K562 (cell line): ENCODE results near the gene ABHD17C. TPM values are rescaled to one million over a fixed set of nuclear protein-coding genes. Genes with fewer than 3 reads are reported as not detected.

ENCODE experiments used
- ATAC-seq: fragments of 200-7000 bp; cut with Tn5 transposase; 3 replicates; pipeline ENCODE4 v1.9.1; 2020; ENCODE audit warnings: moderate library complexity
- BruUV-seq: library from RNA; stranded (reverse); fragments of 400-500 nt; replicated peaks from 2 replicates; lab custom pipeline; 2021; lab: Mats Ljungman, UMichigan
- CTCF ChIA-PET: fragments of 300-600 bp; formaldehyde crosslinking; extraction: SDS; loops from one replicate; lab custom pipeline; 2021; ENCODE audit warnings: low intra/inter-chr PET ratio; lab: Yijun Ruan, JAX
- POLR2A ChIA-PET: fragments of 300-600, 350-650 bp; sonication (Branson Sonifier 250); formaldehyde crosslinking; extraction: SDS; loops from one replicate; lab custom pipeline; 2021; ENCODE audit warnings: antibody characterized with exemption, inconsistent platforms; lab: Yijun Ruan, JAX
- DNase-seq, 4 experiments: peaks; one replicate each; pipeline versions ENCODE4 v3.0.0 to v3.0.0-alpha.2; 2011 to 2018; ENCODE audit warnings: low spot score in 3 of 4, mixed read lengths in 3 of 4; ENCODE audit errors: extremely low read depth in 1 of 4
- FAIRE-seq: peaks from 2 replicates; lab custom pipeline; 2011; peaks lifted over from hg19 to GRCh38; lab: Jason Lieb, UNC
- H2AFZ ChIP-seq: 2 replicates; pipeline ENCODE4 v1.6.0; 2011; ENCODE audit warnings: low read depth, low read length, control low read depth, inconsistent platforms
- H3K27ac ChIP-seq: fragments of 200-600 bp; 3 replicates; pipeline ENCODE4 v1.8.0; 2011; ENCODE audit warnings: low read depth, mild to moderate bottlenecking, control low read depth, inconsistent platforms, low read length, moderate library complexity, mixed read lengths; ENCODE audit errors: extremely low read depth
- H3K27me3 ChIP-seq, 2 experiments: fragments of 300-600 bp in 1 of 2; 2 replicates in 1 of 2; 3 replicates in 1 of 2; pipeline versions ENCODE4 v1.6.0 to v1.8.0; 2011; ENCODE audit warnings: inconsistent platforms in 2 of 2, low read length in 2 of 2, mild to moderate bottlenecking in 1 of 2, mixed read lengths in 1 of 2, moderate library complexity in 1 of 2; ENCODE audit not compliant: control insufficient read depth in 2 of 2, insufficient read depth in 2 of 2
- H3K36me3 ChIP-seq: fragments of 300-600 bp; 3 replicates; pipeline ENCODE4 v1.8.0; 2011; ENCODE audit warnings: mild to moderate bottlenecking, low read length, inconsistent platforms; ENCODE audit not compliant: control insufficient read depth, insufficient read depth
- H3K4me1 ChIP-seq, 2 experiments: fragments of 200-600 bp in 1 of 2; replicated peaks in 1 of 2; 2 replicates in 1 of 2; 3 replicates in 1 of 2; pipeline versions ENCODE4 v1.5.1 to v1.8.0; 2011; ENCODE audit warnings: inconsistent platforms in 2 of 2, low read length in 2 of 2, mild to moderate bottlenecking in 1 of 2, mixed read lengths in 1 of 2, moderate library complexity in 1 of 2; ENCODE audit not compliant: control insufficient read depth in 2 of 2, insufficient read depth in 2 of 2
- H3K4me2 ChIP-seq: 2 replicates; pipeline ENCODE4 v1.6.1; 2011; ENCODE audit warnings: low read length, control low read depth, inconsistent platforms, mixed read lengths; ENCODE audit not compliant: insufficient read depth
- H3K4me3 ChIP-seq: fragments of 200-600 bp; sonication (generic), shearing (Covaris generic); 2 replicates; pipeline ENCODE4 v1.5.1; 2016; ENCODE audit warnings: control low read depth, inconsistent platforms
- H3K79me2 ChIP-seq: fragments of 200-600 bp; 3 replicates; pipeline ENCODE4 v1.8.0; 2011; ENCODE audit warnings: low read length, inconsistent platforms; ENCODE audit not compliant: control insufficient read depth, insufficient read depth
- H3K9ac ChIP-seq, 2 experiments: 2 replicates each; pipeline versions ENCODE4 v1.6.0 to v1.6.1; 2011; ENCODE audit warnings: low read depth in 2 of 2, low read length in 2 of 2, control low read depth in 1 of 2, inconsistent platforms in 1 of 2, mild to moderate bottlenecking in 1 of 2, mixed read lengths in 1 of 2; ENCODE audit not compliant: insufficient read depth in 1 of 2
- H3K9me1 ChIP-seq: one replicate; pipeline ENCODE4 v1.6.0; 2011; ENCODE audit warnings: inconsistent platforms, mild to moderate bottlenecking, low read length, moderate library complexity; ENCODE audit not compliant: control insufficient read depth, insufficient read depth
- H3K9me3 ChIP-seq: replicated peaks from 2 replicates; pipeline ENCODE4 v1.5.1; 2011; ENCODE audit warnings: low read depth, low read length, inconsistent platforms; ENCODE audit not compliant: control insufficient read depth, insufficient read depth
- H4K20me1 ChIP-seq: replicated peaks from 2 replicates; pipeline ENCODE4 v1.6.1; 2011; ENCODE audit warnings: low read length, inconsistent platforms, mixed read lengths; ENCODE audit not compliant: control insufficient read depth, insufficient read depth
- CCNT2 ChIP-seq: IDR thresholded peaks from 2 replicates; pipeline ENCODE4 v1.6.1; 2011; ENCODE audit warnings: borderline replicate concordance, low read depth, mild to moderate bottlenecking, moderate library complexity, mixed read lengths, low read length; ENCODE audit not compliant: insufficient read length; ENCODE audit errors: extremely low read depth
- E2F5 ChIP-seq: sonication (generic); formaldehyde crosslinking; IDR thresholded peaks from 2 replicates; pipeline ENCODE4 v1.8.0; 2022; ENCODE audit warnings: mild to moderate bottlenecking, missing genetic modification reagents
- ETS2 ChIP-seq: IDR thresholded peaks from 2 replicates; pipeline ENCODE4 v1.6.1; 2016; ENCODE audit warnings: borderline replicate concordance, missing genetic modification characterization, mild to moderate bottlenecking, moderate library complexity, missing compliant biosample characterization; ENCODE audit not compliant: poor library complexity, severe bottlenecking
- GTF2B ChIP-seq: IDR thresholded peaks from 2 replicates; pipeline ENCODE4 v1.6.1; 2011; ENCODE audit not compliant: insufficient read length; ENCODE audit errors: extremely low read depth
- MEF2A ChIP-seq: IDR thresholded peaks from 2 replicates; pipeline ENCODE4 v1.6.1; 2011; ENCODE audit warnings: low read depth, mild to moderate bottlenecking, low read length, moderate library complexity; ENCODE audit not compliant: control insufficient read depth
- PHB2 ChIP-seq: fragments of 450-650 bp; IDR thresholded peaks from 2 replicates; pipeline ENCODE4 v1.6.1; 2017; ENCODE audit warnings: low read depth
- RNF219 ChIP-seq: fragments of 250-450 bp; sonication (Bioruptor Pico); IDR thresholded peaks from 2 replicates; pipeline ENCODE4 v1.5.0; 2022; ENCODE audit warnings: mild to moderate bottlenecking
- USF2 ChIP-seq: sonication (generic); formaldehyde crosslinking; IDR thresholded peaks from 2 replicates; pipeline ENCODE4 v1.5.0; 2020; ENCODE audit warnings: missing genetic modification reagents
- ZC3H4 ChIP-seq: sonication (generic); formaldehyde crosslinking; IDR thresholded peaks from 2 replicates; pipeline ENCODE4 v1.9.0; 2021; ENCODE audit warnings: missing genetic modification reagents, borderline replicate concordance
- ZNF586 ChIP-seq: fragments of 450-650 bp; formaldehyde crosslinking; conservative IDR thresholded peaks from 2 replicates; pipeline ENCODE4 v1.4.0; 2020; ENCODE audit warnings: mild to moderate bottlenecking, moderate library complexity
- WGBS: fragments of 100-300 bp; shearing (Covaris generic); methylation state at CpG from one replicate; pipeline ENCODE4 v1.1.6; 2016; ENCODE audit warnings: low coverage, mixed read lengths; ENCODE audit not compliant: insufficient coverage; ENCODE audit errors: missing lambda C conversion rate; 5-methylcytosine and 5-hydroxymethylcytosine counted together
- in situ Hi-C: fragments of 300-500 bp; cut with MboI; formaldehyde crosslinking; loops from 4 replicates; pipeline ENCODE4 v1.15.0; 2018; ENCODE audit warnings: inconsistent platforms, mixed read lengths
- intact Hi-C: fragments of 100-400 bp; cut with micrococcal nuclease; formaldehyde crosslinking; loops from 2 replicates; pipeline ENCODE4 v1.14.2; 2022
- polyA plus RNA-seq, 8 experiments: library from polyadenylated mRNA; depleted of rRNA in 4 of 8; stranded (reverse) in 5 of 8; unstranded in 3 of 8; fragments of >200 nt; fragmentation: Nextera tagmentation in 2 of 8; fragmentation: Illumina TruSeq in 1 of 8; extraction: Ambion mirVana in 2 of 8; extraction: Trizol in 1 of 8; gene quantifications; 2 replicates each; pipeline versions ENCODE4 v1.2.1 to v1.2.3, GENCODE V29; 2011 to 2014; ENCODE audit warnings: inconsistent platforms in 1 of 8, missing spikeins in 1 of 8
- total RNA-seq, 7 experiments: library from RNA; depleted of rRNA in 6 of 7; stranded (reverse); fragments of >200 nt in 6 of 7; fragmentation: Illumina TruSeq in 2 of 7; extraction: Trizol in 2 of 7; gene quantifications; 2 replicates each; pipeline versions ENCODE4 v1.2.1 to v1.2.3, GENCODE V29; 2011 to 2021; ENCODE audit warnings: low replicate concordance in 1 of 7

The ABHD17C gene
- total and polyA plus RNA-seq, 9 of the 15 experiments (the other 6 are each of a cell fraction or from before 2014, with no cell fraction given): 0.04 to 0.42 (median 0.19) TPM; not detected in 1

GRCh38 chr15:80785335-80785734 lies 90.2 kb downstream of the ABHD17C start:
- BruUV-seq: no TSS peak
- Histone ChIP-seq H3K4me3 (no peak overlapping the region), H3K27ac (no peak overlapping the region), H3K79me2 (no peaks in the 10 kb centered on the region), H2AFZ (no peak overlapping the region), H4K20me1 (peaks cover 6% of the 10 kb centered on the region; the same call in 1 of the 2 replicates), H3K4me1 (peaks cover 0 to 4% of the 10 kb centered on the region in 2 experiments; a peak in 1 of 5 replicates), H3K27me3 (peaks cover 3 to 21% of the 10 kb centered on the region in 2 experiments; a peak in 3 of 5 replicates), H3K9ac (no peak overlapping the region), H3K9me1 (no peaks in the 10 kb centered on the region), H3K9me3 (no peaks in the 10 kb centered on the region), H3K36me3 (no peaks in the 10 kb centered on the region), H3K4me2 (no peak overlapping the region)
- TF ChIP-seq ETS2 (tag) (no peak), E2F5 (CRISPR knock-in tag) (no peak), GTF2B (no peak), USF2 (no peak), CCNT2 (no peak), RNF219 (CRISPR knock-in tag) (no peak), PHB2 (no peak), MEF2A (no peak), ZNF586 (CRISPR knock-in tag) (no peak), ZC3H4 (no peak)
- FAIRE-seq (no peak), DNase-seq (no peak), ATAC-seq (no peak)
- in situ Hi-C loops: no loop called here
- CTCF ChIA-PET: no interaction called here
- intact Hi-C loops: no loop called here
- POLR2A ChIA-PET: interaction anchor here (1.2 to 1.3 kb wide), 2 partner anchors 8 to 52 kb away, joined by 4 read pairs; no protein-coding TSS in a partner anchor
- 0% methylated on average over 5 of the region's 5 CpGs for WGBS
